ENCODE data around the gene DCAF17. TPM values are rescaled to one million over a fixed set of nuclear protein-coding genes. Genes with fewer than 3 reads are reported as not detected.

Gene DCAF17
- total and polyA plus RNA-seq, 2 of the 13 experiments (the other 11 are each of a cell fraction or from before 2014, with no cell fraction given): 13.7 to 30.0 TPM

- TF ChIP-seq, protein P1, sequence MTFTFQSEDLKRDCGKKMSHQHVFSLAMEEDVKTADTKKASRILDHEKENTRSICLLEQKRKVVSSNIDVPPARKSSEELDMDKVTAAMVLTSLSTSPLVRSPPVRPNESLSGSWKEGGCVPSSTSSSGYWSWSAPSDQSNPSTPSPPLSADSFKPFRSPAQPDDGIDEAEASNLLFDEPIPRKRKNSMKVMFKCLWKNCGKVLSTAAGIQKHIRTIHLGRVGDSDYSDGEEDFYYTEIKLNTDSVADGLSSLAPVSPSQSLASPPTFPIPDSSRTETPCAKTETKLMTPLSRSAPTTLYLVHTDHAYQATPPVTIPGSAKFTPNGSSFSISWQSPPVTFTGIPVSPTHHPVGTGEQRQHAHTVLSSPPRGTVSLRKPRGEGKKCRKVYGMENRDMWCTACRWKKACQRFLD (CRISPR knock-in tag; IDR thresholded peaks at IDR 0.05; ENCODE audit: borderline replicate concordance): no peak
- TF ChIP-seq BHLHE40 (IDR thresholded peaks at IDR 0.05; ENCODE audit: low read length) (no peak), ZNF354B (CRISPR knock-in tag; IDR thresholded peaks at IDR 0.05) (no peak), ZEB1 (IDR thresholded peaks at IDR 0.05; ENCODE audit: insufficient replicate concordance, low read depth) (no peak), ZNF550 (CRISPR knock-in tag; IDR thresholded peaks at IDR 0.05; ENCODE audit: borderline replicate concordance) (no peak), GABPB1 (CRISPR knock-in tag; IDR thresholded peaks at IDR 0.05) (peak; percentile 35; the same call in 1 of the 2 replicates), ZNF331 (CRISPR knock-in tag; IDR thresholded peaks at IDR 0.05) (peak; percentile 45; the same call in 1 of the 2 replicates), KLF11 (CRISPR knock-in tag; IDR thresholded peaks at IDR 0.05) (no peak), ZNF547 (CRISPR knock-in tag; IDR thresholded peaks at IDR 0.05) (no peak), ZNF432 (CRISPR knock-in tag; IDR thresholded peaks at IDR 0.05; ENCODE audit: borderline replicate concordance) (no peak), ZSCAN31 (CRISPR knock-in tag; IDR thresholded peaks at IDR 0.05; ENCODE audit: low read depth) (no peak), TEAD3 (CRISPR knock-in tag; optimal IDR thresholded peaks at IDR 0.05; ENCODE audit: borderline replicate concordance) (peak; percentile 51), SMC3 (IDR thresholded peaks at IDR 0.05; ENCODE audit: low read length) (peak; percentile 99), ZBTB38 (CRISPR knock-in tag; IDR thresholded peaks at IDR 0.05) (0 out of 2 replicates have a peak, but pooled peaks have one; percentile 24), FOXO1 (CRISPR knock-in tag; IDR thresholded peaks at IDR 0.05) (0 out of 2 replicates have a peak, but pooled peaks have one; percentile 32), ERF (CRISPR knock-in tag; IDR thresholded peaks at IDR 0.05) (peak; percentile 82), ZNF800 (CRISPR knock-in tag; IDR thresholded peaks at IDR 0.05) (no peak), GATAD2A (CRISPR knock-in tag; IDR thresholded peaks at IDR 0.05) (peak; percentile 76), SP5 (CRISPR knock-in tag; IDR thresholded peaks at IDR 0.05; ENCODE audit: borderline replicate concordance, low read depth) (no peak), DNMT3B (CRISPR knock-in tag; conservative IDR thresholded peaks at IDR 0.05) (no peak), PHF20 (CRISPR knock-in tag; IDR thresholded peaks at IDR 0.05) (no peak), ZNF549 (CRISPR knock-in tag; IDR thresholded peaks at IDR 0.05) (no peak), ZNF556 (CRISPR knock-in tag; IDR thresholded peaks at IDR 0.05; ENCODE audit: borderline replicate concordance) (no peak), HMG20A (CRISPR knock-in tag; IDR thresholded peaks at IDR 0.05; ENCODE audit: borderline replicate concordance) (no peak; the same call in 1 of the 2 replicates), ZNF101 (CRISPR knock-in tag; IDR thresholded peaks at IDR 0.05; ENCODE audit: borderline replicate concordance, low read depth) (no peak)
- TF ChIP-seq, protein P2, sequence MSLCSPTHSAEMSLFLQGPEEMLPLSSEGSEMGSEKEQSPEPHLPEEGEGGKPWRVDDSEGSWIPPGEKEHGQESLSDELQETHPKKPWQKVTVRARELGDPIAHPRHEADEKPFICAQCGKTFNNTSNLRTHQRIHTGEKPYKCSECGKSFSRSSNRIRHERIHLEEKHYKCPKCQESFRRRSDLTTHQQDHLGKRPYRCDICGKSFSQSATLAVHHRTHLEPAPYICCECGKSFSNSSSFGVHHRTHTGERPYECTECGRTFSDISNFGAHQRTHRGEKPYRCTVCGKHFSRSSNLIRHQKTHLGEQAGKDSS (CRISPR knock-in tag; IDR thresholded peaks at IDR 0.05; ENCODE audit: borderline replicate concordance, low read depth): no peak
Measured at GRCh38 chr2:171416009-171416926, 17.8 kb upstream of the DCAF17 start (continued).
